Kasumi-1 (cell line): ENCODE data around the gene KRT6A.
"Not testable (repeated sequence)": the region's sequence is repeated elsewhere in the genome, so short reads cannot be mapped to it uniquely, and the experiment has no call there.

Source experiments
- DNase-seq, 2 experiments: peaks; one replicate each; lab custom pipeline; 2025; lab: John Stamatoyannopoulos, UW

The KRT6A gene

GRCh38 chr12:52500574-52500973, 7.5 kb upstream of the KRT6A start:
- not testable (repeated sequence) for DNase-seq

- no peak for DNase-seq
These were observed 6.9 kb upstream of the KRT6A start for GRCh38 chr12:52499806-52500560.

- no peak for DNase-seq
These were observed 5.9 kb upstream of the KRT6A start for GRCh38 chr12:52498946-52499345.

- no peak for DNase-seq
These were observed 4.9 kb upstream of the KRT6A start for GRCh38 chr12:52497975-52498374.

GRCh38 chr12:52496590-52497071, 3.6 kb upstream of the KRT6A start:
- no peak for DNase-seq

GRCh38 chr12:52496054-52496453, 3.0 kb upstream of the KRT6A start:
- DNase-seq, result no peak

- DNase-seq, result no peak
These were observed 2.3 kb upstream of the KRT6A start for GRCh38 chr12:52495389-52495788.

- no peak for DNase-seq
These were observed 1.5 kb upstream of the KRT6A start for GRCh38 chr12:52494518-52494917.

GRCh38 chr12:52494100-52494499, 1.0 kb upstream of the KRT6A start:
- no peak for DNase-seq

GRCh38 chr12:52492405-52492804, 652 bp downstream of the KRT6A start:
- not testable (repeated sequence) for DNase-seq

- not testable (repeated sequence) for DNase-seq
These were observed 1.6 kb downstream of the KRT6A start for GRCh38 chr12:52491495-52491894.

GRCh38 chr12:52488736-52489135, 4.3 kb downstream of the KRT6A start:
- DNase-seq, result no peak

- not testable (repeated sequence) for DNase-seq
These were observed 5.2 kb downstream of the KRT6A start for GRCh38 chr12:52487744-52488443.

GRCh38 chr12:52487211-52487610, 5.8 kb downstream of the KRT6A start:
- DNase-seq, result no peak

- no peak for DNase-seq
These were observed 6.6 kb downstream of the KRT6A start for GRCh38 chr12:52486166-52487105.

- DNase-seq, result no peak
These were observed 13.0 kb downstream of the KRT6A start for GRCh38 chr12:52480073-52480472.

- no peak for DNase-seq
These were observed 15.4 kb downstream of the KRT6A start for GRCh38 chr12:52477651-52478050.

- DNase-seq, result no peak
These were observed 18.8 kb downstream of the KRT6A start for GRCh38 chr12:52474212-52474611.

- DNase-seq, result no peak
These were observed 19.3 kb downstream of the KRT6A start, which contains the start of gene KRT6C for GRCh38 chr12:52473768-52474167. Gene KRT6C (minus strand): TSS chr12:52473805. CDS start chr12:52473737, 68 bp downstream.

- DNase-seq, result no peak
These were observed 23.2 kb downstream of the KRT6A start for GRCh38 chr12:52469853-52470252.

- DNase-seq, result no peak
These were observed 28.2 kb downstream of the KRT6A start for GRCh38 chr12:52464897-52465296.

GRCh38 chr12:52461693-52462092, 31.4 kb downstream of the KRT6A start:
- no peak for DNase-seq
